GM10847 (cell line): Measurements from ENCODE around the gene SLC12A3.

ENCODE experiments used
- POLR2A ChIP-seq: IDR thresholded peaks from 2 replicates; pipeline ENCODE4 v1.6.1; 2011; ENCODE audit not compliant: insufficient read length; ENCODE audit errors: extremely low read depth

Gene SLC12A3

GRCh38 chr16:56936950-56937349, 71.9 kb downstream of the SLC12A3 start:
- TF ChIP-seq POLR2A, result no peak

GRCh38 chr16:56938664-56939513, 73.9 kb downstream of the SLC12A3 start:
- no peak for TF ChIP-seq POLR2A

GRCh38 chr16:56939801-56940200, 74.8 kb downstream of the SLC12A3 start:
- TF ChIP-seq POLR2A, result no peak

GRCh38 chr16:56941092-56941491, 76.1 kb downstream of the SLC12A3 start:
- TF ChIP-seq POLR2A, result no peak

- no peak for TF ChIP-seq POLR2A
These were observed 76.9 kb downstream of the SLC12A3 start for GRCh38 chr16:56941856-56942331.

- TF ChIP-seq POLR2A, result no peak
These were observed 78.9 kb downstream of the SLC12A3 start for GRCh38 chr16:56943761-56944375.

GRCh38 chr16:56944954-56945839, 80.2 kb downstream of the SLC12A3 start:
- TF ChIP-seq POLR2A, result peak; percentile 32

- TF ChIP-seq POLR2A, result no peak
These were observed 81.0 kb downstream of the SLC12A3 start for GRCh38 chr16:56945847-56946527.

GRCh38 chr16:56946767-56947603, 82.0 kb downstream of the SLC12A3 start:
- TF ChIP-seq POLR2A, result no peak

GRCh38 chr16:56947604-56947995, 82.6 kb downstream of the SLC12A3 start:
- TF ChIP-seq POLR2A, result no peak

- TF ChIP-seq POLR2A, result no peak
These were observed 83.2 kb downstream of the SLC12A3 start for GRCh38 chr16:56948234-56948633.

- TF ChIP-seq POLR2A, result no peak
These were observed 85.0 kb downstream of the SLC12A3 start for GRCh38 chr16:56950051-56950450.

GRCh38 chr16:56950455-56950854, 85.4 kb downstream of the SLC12A3 start:
- no peak for TF ChIP-seq POLR2A
